ENCODE data around the gene ETS2. TPM values are rescaled to one million over a fixed set of nuclear protein-coding genes. Genes with fewer than 3 reads are reported as not detected.

The ETS2 gene
- total RNA-seq, result 100 to 1,000 TPM; 110 to 185 TPM

DNA sequence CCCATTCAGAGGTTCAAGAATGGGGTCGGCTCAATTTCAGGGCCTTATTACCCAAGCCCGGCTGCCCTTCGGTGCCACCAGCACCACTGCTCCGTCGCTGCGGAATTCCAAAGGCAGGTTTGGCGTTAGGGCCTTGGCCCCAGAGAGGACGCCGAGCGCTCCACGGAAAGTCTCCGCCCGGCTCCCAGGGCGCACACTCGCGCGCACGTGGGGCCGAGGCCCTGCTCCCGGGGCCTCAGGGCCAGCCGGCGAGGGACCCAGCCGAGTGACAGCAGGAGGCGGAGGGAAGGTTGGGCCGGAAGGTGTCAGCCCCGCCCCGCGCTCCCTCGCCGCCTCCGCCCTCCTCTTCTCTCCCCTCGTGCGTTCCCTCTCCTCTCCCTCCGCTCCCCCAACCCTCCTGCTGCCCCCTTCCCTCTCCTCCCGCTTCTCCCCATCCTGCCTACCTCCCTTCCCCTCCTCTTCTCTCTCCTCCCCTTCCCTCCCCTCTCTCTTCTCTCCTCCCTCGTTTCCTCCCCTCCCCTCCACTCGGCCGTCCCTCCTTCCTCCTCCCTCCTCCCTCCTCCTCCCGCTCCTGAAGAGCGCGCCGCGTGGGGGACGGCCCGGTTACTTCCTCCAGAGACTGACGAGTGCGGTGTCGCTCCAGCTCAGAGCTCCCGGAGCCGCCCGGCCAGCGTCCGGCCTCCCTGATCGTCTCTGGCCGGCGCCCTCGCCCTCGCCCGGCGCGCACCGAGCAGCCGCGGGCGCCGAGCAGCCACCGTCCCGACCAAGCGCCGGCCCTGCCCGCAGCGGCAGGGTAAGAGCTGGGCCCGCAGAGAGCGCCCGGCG, at the start of gene ETS2:
ETS2 (plus strand) TSS at position 602 of the 825 bp plus-strand sequence. CDS start 4,106 bp downstream, outside the sequence.
- no peaks in the 10 kb centered on the region for H3K36me3 ChIP-seq
- peak within 1 kb of the TSS; percentile 83 for H3K4me3 ChIP-seq
- H3K27me3 ChIP-seq, result no peaks in the 10 kb centered on the region
- peak; percentile 94 for DNase-seq
- H3K9ac ChIP-seq (ENCODE audit: low read depth in 2 of 2, low read length in 2 of 2), result peak within 1 kb of the TSS; percentile 85 to 98
- H3K4me1 ChIP-seq, result no peaks in the 10 kb centered on the region
- TF ChIP-seq, protein P1, sequence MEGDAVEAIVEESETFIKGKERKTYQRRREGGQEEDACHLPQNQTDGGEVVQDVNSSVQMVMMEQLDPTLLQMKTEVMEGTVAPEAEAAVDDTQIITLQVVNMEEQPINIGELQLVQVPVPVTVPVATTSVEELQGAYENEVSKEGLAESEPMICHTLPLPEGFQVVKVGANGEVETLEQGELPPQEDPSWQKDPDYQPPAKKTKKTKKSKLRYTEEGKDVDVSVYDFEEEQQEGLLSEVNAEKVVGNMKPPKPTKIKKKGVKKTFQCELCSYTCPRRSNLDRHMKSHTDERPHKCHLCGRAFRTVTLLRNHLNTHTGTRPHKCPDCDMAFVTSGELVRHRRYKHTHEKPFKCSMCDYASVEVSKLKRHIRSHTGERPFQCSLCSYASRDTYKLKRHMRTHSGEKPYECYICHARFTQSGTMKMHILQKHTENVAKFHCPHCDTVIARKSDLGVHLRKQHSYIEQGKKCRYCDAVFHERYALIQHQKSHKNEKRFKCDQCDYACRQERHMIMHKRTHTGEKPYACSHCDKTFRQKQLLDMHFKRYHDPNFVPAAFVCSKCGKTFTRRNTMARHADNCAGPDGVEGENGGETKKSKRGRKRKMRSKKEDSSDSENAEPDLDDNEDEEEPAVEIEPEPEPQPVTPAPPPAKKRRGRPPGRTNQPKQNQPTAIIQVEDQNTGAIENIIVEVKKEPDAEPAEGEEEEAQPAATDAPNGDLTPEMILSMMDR (IDR thresholded peaks at IDR 0.05), result no peak
- peak within 1 kb of the TSS; percentile 95 for H3K27ac ChIP-seq
- H3K9me3 ChIP-seq, result no peaks in the 10 kb centered on the region
- intact Hi-C loops (cut with DNase I), result loop anchor here (10.0 kb wide), 1 partner anchor 199 kb away; no protein-coding TSS in a partner anchor

DNA sequence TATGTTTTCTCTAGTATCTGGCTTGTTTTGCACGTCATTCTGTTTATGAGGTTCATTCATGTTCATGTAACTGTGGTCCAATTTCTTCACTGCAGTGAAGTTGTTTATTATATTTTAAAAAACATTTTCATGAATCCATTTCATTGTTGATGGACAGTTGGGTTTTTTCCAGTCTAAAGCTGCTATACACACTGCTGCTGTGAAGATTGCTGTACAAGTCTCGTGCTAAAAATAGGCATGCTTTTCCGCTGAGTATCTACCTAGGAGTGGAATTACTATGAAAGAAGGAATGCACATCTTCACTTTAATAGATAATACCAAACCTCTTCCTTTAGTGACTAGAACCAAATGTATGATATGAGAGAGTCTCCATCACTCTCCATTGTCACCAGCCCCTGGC, 49.0 kb upstream of the ETS2 start:
- no peak overlapping the region for H3K27ac ChIP-seq
- H3K4me3 ChIP-seq, result no peak overlapping the region
- intact Hi-C loops (cut with DNase I), result no loop called here
- DNase-seq, result no peak
- no peaks in the 10 kb centered on the region for H3K36me3 ChIP-seq
- H3K9ac ChIP-seq (ENCODE audit: low read depth in 2 of 2, low read length in 2 of 2), result no peak overlapping the region
- H3K4me1 ChIP-seq, result no peaks in the 10 kb centered on the region
- no peaks in the 10 kb centered on the region for H3K9me3 ChIP-seq
- H3K27me3 ChIP-seq, result no peaks in the 10 kb centered on the region
- TF ChIP-seq, protein P1 (IDR thresholded peaks at IDR 0.05), result no peak

GRCh38 chr21:38758501-38759214, 47.1 kb upstream of the ETS2 start:
- intact Hi-C loops (cut with DNase I), result no loop called here
- TF ChIP-seq, protein P1 (IDR thresholded peaks at IDR 0.05), result no peak
- Histone ChIP-seq H3K4me3 (no peak overlapping the region), H3K9me3 (no peaks in the 10 kb centered on the region), H3K36me3 (no peaks in the 10 kb centered on the region), H3K9ac (ENCODE audit: low read depth in 2 of 2, low read length in 2 of 2) (no peak overlapping the region), H3K27me3 (no peaks in the 10 kb centered on the region), H3K27ac (no peak overlapping the region), H3K4me1 (no peaks in the 10 kb centered on the region)
- DNase-seq, result no peak

DNA sequence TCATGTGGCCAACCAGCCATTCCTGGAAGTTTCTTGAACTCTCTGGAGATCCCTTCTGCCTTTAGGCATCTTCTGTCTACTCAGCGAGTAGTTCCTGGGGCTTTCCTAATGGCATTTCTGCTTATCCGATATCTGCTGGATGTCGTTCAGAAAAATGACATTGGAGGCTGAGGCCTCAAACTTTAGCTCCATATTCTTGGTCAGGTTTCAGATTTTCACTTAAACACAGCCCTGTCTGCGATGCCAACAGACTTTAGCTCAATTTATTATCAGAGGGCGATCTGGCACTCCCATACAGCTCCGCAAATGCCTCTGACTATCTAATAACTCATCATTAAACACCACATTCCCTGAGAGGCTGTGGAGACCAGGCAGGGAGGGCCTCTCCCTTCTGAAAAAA, 46.3 kb upstream of the ETS2 start:
- H3K9me3 ChIP-seq, result no peaks in the 10 kb centered on the region
- DNase-seq, result no peak
- intact Hi-C loops (cut with DNase I), result no loop called here
- H3K4me3 ChIP-seq, result no peak overlapping the region
- H3K27me3 ChIP-seq, result no peaks in the 10 kb centered on the region
- no peak overlapping the region for H3K9ac ChIP-seq (ENCODE audit: low read depth in 2 of 2, low read length in 2 of 2)
- H3K27ac ChIP-seq, result no peak overlapping the region
- no peaks in the 10 kb centered on the region for H3K4me1 ChIP-seq
- no peaks in the 10 kb centered on the region for H3K36me3 ChIP-seq
- TF ChIP-seq, protein P1 (IDR thresholded peaks at IDR 0.05), result no peak

- no peaks in the 10 kb centered on the region for H3K36me3 ChIP-seq
- H3K9me3 ChIP-seq, result no peaks in the 10 kb centered on the region
- intact Hi-C loops (cut with DNase I), result no loop called here
- H3K27ac ChIP-seq, result no peak overlapping the region
- no peak overlapping the region for H3K9ac ChIP-seq (ENCODE audit: low read depth in 2 of 2, low read length in 2 of 2)
- H3K4me1 ChIP-seq, result no peaks in the 10 kb centered on the region
- no peak for DNase-seq
- no peaks in the 10 kb centered on the region for H3K27me3 ChIP-seq
- TF ChIP-seq, protein P1 (IDR thresholded peaks at IDR 0.05), result no peak
- no peak overlapping the region for H3K4me3 ChIP-seq
Observed at GRCh38 chr21:38760017-38760761, 45.5 kb upstream of the ETS2 start.

All from colonic mucosa (tissue), 4 donors.